ENCODE data around the gene RPL11.
"Not testable (repeated sequence)": the region's sequence is repeated elsewhere in the genome, so short reads cannot be mapped to it uniquely, and the experiment has no call there.

The RPL11 gene

DNA sequence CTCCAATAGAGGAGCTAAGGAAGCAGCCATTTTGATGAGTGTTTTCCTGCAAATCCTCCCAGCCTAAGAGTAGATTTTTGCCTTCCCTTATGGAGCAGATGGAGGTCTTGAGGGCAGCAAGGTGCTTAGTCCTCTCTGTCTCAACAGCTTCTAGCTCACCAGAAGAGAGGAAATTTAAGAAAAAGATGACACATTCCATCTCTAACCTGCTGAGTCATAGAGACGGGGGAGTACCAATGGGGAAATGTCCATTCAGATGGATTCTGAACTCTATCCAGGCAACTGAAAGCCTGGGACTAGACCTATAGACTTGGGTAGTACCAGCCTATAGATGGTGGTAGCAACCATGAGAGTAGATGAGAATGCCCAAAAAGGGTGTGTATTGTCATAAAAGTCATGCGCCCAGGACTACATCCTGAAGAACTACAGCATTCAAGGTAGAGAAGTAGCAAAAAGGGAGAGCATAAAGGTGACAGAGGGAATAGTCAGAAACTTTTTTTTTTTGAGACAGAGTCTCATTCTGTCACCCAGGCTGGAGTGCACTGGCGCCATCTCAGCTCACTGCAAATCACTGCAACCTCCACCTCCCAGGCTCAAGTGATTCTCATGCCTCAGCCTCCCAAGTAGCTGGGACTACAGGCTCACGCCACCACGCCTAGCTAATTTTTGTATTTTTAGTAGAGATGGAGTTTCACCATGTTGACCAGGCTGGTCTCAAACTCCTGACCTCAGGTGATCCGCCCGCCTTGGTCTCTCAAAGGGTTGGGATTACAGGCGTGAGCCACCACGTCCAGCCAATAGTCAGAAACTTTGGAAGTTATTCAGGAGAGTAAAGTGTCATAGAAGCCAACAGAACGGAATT lies 41.0 kb downstream of the RPL11 start:
- no peak for DNase-seq (ENCODE audit: low read depth in 1 of 2, low spot score in 1 of 2)

DNA sequence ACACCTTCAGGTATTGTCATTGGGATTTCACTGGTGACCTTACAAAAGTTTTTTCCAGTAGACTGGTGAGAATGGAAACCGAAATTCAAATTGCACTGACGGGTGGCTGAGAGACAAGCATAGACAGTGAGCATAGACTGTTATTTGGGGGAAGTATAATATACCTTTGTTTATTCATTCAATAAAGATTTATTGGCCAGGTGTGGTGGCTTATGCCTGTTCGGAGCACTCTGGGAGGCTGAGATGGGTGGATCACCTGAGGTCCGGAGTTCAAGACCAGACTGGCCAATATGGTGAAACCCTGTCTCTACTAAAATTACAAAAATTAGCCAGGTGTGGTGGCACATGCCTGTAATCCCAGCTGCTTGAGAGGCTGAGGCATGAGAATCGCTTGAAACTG lies 41.7 kb downstream of the RPL11 start:
- not testable (repeated sequence) for DNase-seq (ENCODE audit: low read depth in 1 of 2, low spot score in 1 of 2)

DNA sequence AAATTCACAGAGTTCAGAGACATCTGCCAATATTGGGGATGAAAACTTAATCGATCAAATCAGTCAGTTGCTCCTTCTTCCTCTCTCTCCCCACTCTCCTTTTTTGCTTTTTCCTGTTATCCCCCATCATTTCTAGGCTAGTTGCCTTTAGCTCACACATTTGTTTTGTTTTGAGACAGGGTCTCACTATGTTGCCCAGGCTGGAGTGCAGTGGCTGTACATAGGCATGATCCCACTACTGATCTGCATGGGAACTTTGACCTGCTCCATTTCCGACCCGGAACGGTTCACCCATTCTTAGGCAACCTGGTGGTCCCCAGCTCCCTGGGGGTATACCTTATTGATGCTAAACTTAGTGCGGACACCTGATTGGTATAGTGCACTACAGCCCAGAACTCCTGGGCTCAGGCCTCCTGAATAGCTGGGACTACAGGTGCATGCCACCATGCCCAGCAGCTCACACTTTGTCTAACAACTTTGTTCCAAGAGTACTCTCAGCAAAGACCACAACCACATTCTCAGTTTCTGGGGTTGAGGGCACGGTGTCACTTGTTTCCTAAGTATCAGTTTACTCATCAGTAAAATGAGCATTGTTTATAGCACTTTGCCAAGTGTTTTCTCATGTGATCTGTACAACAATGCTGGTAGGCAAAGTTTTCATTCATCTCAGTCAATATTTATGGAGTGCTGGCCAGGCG lies 45.0 kb downstream of the RPL11 start:
- DNase-seq (ENCODE audit: low read depth in 1 of 2, low spot score in 1 of 2), result no peak

DNA sequence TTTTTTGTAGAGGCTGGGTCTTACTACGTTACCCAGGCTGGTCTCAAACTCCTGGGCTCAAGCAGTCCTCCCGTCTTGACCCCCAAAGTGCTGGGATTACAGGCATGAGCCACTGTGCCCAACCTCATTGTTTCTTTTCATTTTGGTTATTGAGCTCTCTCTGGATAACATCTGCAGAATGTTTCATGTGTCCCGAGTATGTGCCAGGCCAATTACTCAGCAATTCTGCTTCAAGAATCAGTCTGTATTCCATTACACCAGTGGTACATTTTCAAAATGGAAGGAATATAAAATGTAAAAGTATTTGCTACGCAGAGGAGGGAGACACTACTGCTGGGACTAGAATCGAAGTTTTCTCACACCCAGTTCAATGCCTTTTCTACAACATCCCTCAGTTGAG lies 50.0 kb downstream of the RPL11 start:
- no peak for DNase-seq (ENCODE audit: low read depth in 1 of 2, low spot score in 1 of 2)

DNA sequence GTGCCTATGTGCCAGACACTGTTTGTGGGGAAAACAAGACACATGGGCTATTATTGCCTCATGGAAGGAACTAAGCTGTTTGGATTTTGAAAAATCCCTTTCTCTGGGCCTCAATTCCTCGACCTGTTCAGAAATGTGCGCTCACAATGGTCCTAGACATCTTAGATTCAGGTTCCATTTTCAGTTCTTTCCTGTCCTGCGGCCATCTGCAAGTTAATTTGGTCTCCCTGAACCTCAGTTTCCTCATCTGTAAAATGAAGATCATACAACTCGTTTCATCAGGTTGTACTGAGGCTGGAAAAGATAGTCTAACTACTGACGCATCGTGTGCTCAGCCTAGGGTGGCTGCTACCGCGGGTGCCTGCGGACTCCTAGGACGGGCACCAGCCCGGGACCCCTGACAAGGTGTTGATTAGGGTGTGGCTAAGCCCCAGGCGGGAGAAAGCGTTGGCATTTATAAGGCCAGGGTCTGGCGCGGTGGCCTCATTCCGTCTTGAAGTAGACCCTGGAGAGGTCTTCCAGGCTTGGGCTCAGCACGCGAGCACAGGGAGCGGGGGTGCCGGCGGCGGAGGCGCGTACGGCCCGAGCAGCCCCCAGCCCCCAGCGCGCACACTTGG lies 51.2 kb downstream of the RPL11 start:
- peak in 1 of 2 donors; percentile 7 for DNase-seq (ENCODE audit: low read depth in 1 of 2, low spot score in 1 of 2)

DNA sequence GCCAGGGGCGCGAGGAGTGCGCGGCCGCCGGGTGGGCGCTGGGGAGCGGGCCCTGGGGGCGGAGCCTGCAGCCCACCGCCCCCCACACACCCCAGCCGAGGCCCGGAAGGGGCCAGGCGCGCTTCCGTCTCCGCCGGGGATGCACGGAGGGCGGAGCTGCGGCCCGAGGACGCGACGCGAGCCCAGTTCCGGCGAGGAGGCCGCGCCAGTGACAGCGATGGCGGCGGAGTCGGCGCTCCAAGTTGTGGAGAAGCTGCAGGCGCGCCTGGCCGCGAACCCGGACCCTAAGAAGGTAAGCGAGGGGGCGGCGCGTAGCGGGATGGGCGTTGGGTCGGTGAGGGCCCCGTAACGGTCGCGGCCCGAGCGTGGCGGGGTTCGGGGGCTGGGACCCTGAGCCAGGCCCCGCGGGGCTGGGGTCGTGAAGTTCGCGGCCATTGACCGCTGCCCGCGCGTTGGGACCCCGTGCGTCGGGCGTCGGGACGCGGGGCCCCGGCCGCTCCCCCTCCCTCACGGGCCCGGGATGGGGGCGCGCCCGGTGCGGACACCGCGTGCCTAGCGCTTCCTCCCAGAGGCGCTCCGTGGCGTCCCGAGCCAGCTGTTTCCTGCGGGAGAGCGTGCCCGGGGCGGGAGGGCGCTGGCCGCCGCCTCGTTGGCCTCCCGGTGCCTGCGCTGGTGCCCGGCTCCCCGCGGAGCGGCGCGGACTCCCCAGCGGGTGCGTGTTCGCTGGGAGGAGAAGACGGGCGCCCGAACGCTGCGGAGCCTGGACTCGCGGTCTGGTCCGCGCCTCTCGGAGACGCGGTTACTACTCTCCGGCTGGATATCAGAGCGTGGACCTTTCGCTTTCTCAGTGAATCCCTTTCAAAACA lies 51.9 kb downstream of the RPL11 start, which contains the start of gene ELOA:
ELOA (plus strand) TSS at position 185 of the 866 bp plus-strand sequence; CDS start at position 218, 33 bp downstream.
- DNase-seq (ENCODE audit: low read depth in 1 of 2, low spot score in 1 of 2), result peak; percentile 53 to 69

DNA sequence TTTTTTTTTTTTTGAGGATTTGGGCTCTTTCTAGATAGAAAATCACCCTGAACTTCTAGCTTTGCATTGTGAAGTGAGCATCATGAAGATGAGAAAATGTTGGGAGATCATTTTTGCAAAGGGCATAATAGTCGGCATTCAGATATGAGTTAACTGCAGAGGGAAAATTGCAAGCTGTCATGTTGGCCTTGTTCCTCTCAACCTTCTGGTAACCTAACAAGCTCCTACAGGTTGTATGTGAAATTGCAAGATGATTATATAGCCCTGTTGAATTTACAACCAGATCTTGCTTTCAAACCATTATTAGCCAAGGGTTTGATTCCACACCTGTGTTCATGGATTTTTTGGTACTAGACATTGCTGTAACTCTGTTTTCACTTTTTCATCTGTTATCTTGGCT lies 53.9 kb downstream of the RPL11 start:
- no peak for DNase-seq (ENCODE audit: low read depth in 1 of 2, low spot score in 1 of 2)

All from activated CD4-positive, alpha-beta T cell treated with anti-CD3 and anti-CD28 coated beads, Interleukin-2, amount 50 U/mL, for 24 hours (primary cell).